ENCODE data around the gene PLB1.
"Not testable (repeated sequence)": the region's sequence is repeated elsewhere in the genome, so short reads cannot be mapped to it uniquely, and the experiment has no call there.

PLB1 gene

DNA sequence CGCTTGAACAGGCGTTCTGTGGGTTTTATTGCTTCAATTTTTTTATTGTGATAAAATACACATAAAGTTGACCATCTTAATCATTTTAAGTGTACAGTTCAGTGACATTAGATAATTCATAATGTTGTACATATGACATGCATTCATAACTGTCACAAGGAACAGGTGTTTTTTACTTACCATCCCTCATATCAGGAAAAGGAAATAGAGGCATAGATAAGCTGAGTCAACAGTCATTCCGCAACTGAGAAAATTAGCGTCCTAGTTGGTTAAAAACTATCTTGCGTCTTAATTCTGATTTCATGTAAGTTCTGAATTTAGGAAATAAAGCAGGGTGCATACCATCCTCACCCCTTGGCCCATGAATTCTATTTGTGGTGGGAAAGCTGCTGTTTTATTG is 36.5 kb downstream of the PLB1 start:
- no peak for DNase-seq (ENCODE audit: low read depth, low spot score)

DNA sequence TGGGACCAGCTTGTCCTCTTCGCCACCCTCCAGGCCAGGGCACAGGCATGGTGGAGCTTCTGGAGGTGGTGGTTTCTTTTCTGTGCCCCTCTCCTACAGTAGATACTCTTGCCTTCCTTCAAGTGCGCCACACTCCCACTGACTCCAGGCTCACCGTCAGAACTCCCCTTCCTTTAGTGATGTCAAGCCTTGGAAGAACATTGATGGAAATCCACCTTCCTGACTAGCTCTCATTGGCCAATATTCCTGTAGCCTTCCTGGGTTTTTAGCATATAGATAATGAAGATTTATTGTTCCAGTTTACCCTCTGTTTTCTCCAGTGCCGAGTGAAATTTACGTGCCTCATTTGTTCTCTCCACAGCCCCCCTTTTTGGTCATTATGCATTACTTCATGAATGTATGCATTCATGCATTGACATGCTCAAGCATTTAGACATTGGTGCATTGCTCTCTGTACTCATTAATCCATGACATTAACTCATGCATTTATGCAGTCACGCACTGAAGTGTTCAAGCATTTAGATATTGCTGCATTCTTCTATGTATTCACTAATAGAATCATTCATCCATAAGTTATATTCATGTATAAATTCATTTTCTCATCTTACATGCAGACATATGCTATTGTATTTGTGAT is 37.3 kb downstream of the PLB1 start:
- no peak for DNase-seq (ENCODE audit: low read depth, low spot score)

DNA sequence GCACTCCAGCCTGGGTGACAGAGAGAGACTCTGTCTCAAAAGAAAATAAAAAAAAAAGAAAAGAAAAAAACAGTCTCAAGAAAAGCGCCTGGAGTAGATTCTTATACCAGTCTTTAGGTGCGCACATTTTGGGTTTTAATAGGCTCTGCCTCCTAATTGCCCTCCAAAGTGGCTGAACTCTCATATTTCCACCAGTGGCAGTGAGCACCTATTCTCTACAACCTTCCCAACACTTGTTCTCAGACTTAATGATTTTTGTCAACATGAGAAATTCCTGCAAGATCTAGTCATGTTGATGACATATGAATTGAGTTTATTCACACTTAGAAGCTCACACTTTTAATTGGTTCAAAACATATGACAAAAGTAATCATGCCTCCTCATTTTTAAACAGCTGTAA is 39.0 kb downstream of the PLB1 start:
- no peak for DNase-seq (ENCODE audit: low read depth, low spot score)

DNA sequence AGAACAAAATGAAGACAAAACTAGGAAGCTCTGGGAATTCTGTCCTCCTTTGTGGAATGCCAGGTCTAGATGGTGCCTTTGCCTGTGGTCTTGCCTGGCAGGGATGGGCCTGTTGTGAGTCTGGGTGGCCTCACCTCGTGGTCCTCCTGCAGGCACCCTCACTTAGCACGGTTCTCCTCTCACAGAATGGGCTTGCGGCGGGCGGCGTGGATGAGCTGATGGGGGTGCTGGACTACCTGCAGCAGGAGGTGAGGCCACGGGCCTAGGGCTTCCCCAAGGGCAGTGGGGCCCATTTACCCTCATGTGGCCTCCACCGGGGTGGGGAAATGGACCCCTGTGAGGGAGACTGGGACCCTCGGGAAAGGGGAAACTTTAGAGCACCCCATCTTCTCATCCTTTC is 42.3 kb downstream of the PLB1 start:
- no peak for DNase-seq (ENCODE audit: low read depth, low spot score)

DNA sequence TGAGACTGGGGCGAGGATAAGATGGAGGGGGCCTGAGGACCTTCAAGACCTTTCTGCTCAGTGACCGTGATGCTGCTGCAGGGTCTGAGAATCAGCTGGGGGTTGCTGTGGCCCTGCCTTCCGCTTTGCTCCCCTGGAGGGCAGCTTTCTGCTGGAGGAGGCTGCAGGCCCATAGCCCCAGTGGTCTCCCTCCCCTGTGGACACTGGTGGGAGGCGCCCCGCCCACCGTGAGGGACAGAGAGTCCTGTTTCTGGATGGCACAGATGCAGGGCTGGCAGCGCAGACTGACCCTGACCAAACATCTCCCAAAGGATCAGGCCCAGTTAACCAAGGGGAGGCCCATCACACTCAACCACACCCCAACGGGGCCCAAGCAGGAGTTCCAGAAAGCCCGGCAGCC is 42.8 kb downstream of the PLB1 start:
- no peak for DNase-seq (ENCODE audit: low read depth, low spot score)

DNA sequence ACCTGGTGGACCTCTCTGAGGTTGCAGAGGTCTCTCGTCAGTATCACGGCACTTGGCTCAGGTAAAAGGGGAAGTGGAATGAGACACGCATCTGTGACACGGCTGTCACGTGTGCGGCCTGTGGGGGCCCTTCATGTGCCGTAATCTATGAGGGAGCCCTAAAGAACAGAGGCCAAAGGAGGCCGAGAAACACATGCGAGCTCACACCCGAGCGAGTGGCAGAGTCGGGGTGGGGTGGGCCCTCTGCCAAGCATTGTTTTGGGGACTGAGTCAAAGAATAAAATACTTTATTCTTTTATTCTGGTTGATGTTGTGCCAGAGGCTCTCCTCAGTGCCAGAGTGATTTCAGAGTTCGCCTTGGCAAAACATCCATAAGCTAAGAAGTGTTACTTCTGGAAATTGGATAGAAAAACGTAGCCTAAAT is 43.3 kb downstream of the PLB1 start:
- no peak for DNase-seq (ENCODE audit: low read depth, low spot score)

DNA sequence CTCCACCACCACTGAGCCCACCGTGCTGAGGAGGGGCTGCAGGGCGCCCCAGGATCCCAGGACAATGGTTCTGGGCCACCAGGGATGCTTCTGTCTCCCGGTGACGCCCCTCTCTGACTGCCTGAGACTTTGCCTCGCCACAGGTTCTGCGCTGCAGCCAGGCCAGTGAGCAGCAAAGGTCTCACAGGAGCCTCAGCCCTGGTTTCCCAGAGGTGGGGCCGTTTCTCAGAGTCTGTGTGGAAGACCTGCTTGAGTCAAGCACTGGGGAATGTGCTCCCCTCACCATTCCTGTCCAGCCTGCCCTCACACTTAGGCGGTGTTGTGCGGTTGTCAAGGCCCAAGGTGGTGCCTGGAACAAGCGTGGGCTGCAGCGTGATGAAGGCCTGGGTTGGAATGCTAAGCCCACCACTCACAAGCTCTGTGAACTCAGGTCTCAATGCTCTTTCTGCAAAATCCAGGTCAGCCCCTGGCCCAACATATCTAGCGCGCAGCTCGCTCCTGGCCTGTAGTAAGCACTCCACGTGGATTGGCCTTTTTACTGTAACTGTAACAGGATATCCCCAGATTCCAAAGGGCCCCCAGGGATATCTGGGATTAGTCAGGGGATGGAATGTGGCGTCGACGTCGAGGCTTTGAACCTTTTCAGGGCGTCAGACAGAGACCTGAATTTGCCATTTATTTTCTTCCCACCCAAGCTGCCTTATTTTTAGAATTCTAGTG is 47.6 kb downstream of the PLB1 start:
- no peak for DNase-seq (ENCODE audit: low read depth, low spot score)

DNA sequence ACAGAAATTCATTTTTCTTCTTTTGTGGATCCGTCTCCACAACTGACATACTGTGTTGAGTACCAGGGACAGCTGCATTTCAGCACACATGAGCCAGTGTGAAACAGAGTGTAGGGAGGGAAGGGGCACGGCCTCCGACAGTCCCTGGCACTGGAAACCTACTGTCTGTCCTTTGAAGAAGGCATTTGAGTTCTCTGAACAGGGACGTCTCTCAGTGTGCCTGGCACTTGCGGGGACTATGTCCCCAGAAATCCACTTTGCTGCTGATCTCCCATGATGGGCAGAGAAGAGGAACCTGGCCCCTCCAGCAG is 48.1 kb downstream of the PLB1 start:
- no peak for DNase-seq (ENCODE audit: low read depth, low spot score)

DNA sequence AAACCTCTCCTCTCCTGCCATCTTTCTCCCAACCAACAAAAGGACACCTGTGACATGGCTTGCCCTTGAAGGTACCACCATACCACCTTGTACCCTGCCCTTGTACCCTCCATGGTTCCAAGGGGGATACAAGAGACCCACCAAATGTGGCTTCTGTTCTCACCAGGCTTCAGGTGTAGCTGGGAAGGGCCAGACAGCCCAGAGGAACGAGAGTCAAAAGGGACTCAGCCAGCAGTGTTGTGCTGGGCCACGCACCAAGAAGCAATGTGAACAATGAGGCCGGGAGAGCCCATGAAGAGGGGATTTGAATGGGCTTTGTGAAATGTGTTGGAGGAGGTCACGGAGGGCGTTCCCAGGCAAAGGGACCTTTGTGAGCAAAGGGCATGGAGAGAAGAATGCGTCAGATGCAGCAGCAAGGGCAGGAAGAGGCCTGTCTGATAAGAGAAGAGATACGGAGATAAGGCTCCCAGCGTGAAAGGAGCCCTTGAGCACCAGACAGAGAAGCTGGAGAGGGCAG is 48.6 kb downstream of the PLB1 start:
- no peak for DNase-seq (ENCODE audit: low read depth, low spot score)

DNA sequence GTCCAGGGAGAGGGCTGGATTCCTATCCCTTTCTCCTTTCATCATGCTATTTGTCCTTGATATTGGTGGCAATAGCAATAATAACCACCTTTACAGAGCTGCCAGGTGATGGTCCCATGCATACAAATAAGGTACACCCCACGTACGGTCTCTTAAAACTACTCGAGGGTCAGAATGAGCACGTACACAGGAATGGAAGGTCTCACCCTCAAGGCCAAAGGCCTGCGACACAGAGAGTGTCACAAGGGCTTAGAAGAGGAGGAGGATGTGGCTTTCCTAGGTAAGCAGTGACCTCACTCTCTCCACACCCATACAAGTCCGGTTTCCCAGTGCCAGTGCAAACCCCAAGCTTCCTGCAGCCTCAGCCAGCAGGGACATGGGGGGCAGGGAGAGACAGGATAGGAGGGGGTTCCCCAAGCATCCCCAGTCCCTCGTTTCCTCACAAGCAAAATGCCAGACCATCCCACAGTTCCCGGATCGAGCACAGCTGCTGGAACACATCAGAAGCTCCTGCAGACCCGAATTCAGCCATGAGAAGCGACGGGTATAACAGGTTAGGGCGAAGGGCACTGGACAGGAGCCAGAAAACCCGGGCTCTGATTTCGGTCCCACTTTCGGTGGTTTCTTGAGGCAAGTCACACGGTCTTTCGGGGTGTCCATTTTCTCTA is 49.2 kb downstream of the PLB1 start:
- DNase-seq (ENCODE audit: low read depth, low spot score), result no peak

DNA sequence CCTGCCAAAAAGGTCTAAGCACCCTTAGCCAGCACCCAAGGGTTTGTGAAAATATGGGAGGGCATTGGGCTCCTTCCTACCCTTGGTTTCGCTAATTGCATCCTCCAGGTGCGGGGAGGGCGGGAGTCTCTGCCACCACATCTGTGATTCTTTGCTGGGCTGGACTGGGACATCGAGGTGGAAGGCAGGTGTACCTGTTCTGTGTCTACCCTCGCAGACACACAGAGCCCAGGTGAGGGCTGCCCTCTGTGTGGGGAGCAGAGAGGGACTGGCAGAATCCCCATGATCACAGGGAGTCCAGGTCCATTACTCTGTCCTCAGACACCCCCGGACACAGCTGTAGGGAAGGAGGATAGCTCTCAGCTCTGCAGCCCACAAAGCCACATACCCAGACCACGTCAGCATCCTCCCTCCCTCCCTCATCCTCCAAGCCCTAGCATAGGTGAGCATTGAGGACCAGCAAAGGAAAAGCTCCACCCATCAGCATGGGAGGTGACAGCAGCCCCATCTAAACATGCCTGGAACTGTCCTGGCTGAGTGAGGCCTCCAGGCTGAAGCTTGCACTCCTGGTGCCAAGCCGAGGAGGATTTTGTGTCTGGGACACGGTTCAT is 49.8 kb downstream of the PLB1 start:
- DNase-seq (ENCODE audit: low read depth, low spot score), result no peak

DNA sequence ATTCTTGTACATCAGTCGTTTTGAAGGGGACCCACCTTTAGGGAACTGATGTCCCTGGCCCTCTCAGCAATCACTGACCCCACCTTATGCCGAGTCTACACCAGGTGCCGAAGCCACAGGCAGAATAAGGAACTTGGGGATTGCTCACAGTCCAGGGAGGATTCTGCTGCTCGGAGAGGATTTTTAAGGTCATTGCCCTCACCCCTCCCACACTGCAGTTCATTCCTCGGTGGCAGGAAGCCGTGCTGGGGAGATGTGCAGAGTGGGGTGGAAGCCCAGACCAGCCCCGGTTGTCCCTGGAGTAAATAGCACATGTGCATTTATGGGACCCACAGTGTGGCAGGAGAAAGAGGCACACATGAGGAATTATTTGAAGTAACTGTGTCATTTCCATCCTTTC is 50.4 kb downstream of the PLB1 start:
- DNase-seq (ENCODE audit: low read depth, low spot score), result no peak

DNA sequence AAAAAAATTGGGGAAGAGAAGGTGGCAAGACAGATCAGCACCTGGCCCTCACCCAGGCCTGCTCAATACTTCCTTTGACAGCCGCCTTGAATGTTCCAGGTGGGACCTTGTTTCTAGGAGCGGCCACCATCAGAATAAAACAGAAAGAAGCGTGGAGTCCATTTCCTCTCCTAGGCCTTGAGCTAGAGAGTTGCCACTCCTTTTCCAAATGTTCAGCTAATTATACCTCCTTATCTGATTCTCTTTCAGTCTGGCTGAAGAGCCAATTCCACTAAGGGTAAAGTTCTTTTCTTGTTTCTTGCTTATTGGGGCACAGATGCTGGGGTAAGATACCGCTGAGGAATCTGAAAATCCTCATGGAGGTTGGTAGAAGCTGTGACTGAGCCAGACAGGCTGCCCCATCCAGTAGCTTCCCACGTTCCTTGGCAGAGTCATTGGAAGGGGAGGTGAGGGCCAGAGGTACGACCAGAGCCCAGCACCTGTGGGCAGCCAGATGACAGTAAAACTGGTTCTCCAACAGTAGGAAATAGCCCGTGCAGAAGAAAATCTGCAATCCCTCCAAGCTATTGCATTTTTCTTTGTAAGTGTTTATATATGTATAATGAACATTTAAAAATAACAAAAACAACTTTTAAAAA is 51.5 kb downstream of the PLB1 start:
- no peak for DNase-seq (ENCODE audit: low read depth, low spot score)

DNA sequence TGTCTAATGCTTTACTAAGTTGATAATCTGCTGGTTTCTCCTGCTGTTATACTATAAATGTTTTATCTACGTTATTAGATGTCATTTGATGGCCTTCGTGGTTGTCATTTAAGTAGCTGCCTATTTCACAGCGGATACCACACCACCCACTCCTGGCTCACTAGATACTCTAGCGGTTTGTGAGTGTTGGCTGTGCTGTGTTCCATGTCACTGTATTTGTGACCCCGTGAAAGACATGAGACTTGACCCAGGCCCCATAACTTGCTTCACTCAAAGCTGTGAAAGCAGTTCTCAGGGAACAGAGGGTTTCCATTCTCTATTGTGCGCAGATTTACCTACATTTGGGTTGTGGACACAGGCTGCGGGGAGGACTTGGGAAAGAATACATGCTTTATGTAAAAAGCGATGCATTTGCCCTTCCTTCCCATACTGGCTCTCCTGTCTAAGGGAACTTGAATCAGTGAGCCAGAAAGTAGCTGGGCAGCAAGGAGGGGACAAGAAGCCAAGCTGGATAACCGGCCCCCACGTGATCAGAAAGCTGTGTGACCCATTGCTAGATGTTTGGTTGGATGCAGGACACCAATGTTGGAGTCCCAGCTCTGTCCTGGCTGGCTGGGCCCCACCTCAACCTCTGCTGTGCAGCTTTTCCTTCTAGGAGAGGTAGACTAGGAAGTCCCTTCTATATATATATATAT is 52.2 kb downstream of the PLB1 start:
- DNase-seq (ENCODE audit: low read depth, low spot score), result no peak

DNA sequence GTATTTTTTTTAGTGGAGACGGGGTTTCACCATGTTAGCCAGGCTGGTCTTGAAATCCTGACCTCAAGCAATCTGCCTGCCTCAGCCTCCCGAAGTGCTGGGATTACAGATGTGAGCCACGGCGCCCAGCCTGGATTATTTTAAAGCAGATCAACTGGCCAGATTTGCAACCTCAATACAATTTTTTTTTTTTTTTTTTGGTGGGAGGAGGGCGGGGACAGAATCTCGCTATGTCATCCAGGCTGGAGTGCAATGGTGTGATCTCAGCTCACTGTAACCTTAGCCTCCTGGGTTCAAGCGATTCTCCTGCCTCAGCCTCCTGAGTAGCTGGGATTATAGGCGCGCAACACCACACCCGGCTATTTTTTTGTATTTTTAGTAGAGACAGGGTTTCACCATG is 54.5 kb downstream of the PLB1 start:
- DNase-seq (ENCODE audit: low read depth, low spot score), result not testable (repeated sequence)

DNA sequence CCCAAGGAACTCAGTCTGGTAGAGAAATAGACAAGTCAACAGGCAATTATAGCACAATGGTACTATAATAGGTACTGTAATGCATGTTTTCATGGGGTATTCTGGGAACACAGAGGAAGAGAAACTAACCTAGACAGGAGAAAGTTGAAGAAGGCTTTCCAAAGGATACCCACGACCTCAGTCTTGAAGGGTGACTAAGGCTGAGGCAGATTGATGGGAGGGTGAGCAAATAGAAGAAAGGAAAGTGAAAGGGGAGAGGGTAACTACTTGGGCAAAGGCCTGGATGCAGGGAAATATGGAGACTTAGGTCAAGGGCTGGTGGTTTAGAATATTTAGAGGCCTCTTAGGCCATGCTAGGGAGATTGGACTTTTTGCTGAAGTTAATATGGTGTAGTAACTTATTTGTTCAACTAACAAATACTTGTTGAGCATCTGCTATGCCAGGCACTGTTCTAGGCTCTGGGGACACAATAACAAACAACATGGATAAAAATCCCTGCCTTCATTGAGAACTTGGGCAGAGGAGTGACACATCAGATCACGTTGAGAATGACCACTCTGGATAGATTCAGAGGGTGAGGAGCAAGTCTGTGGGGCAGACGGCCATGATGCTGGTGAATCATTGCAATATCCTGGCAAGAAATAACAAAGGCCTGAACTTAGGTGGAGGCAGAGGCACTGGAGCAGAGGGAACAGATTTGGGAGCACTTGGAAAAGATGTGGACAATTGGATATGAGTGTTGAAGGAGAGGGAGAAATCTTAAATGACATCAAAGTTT is 56.4 kb downstream of the PLB1 start:
- DNase-seq (ENCODE audit: low read depth, low spot score), result no peak

DNA sequence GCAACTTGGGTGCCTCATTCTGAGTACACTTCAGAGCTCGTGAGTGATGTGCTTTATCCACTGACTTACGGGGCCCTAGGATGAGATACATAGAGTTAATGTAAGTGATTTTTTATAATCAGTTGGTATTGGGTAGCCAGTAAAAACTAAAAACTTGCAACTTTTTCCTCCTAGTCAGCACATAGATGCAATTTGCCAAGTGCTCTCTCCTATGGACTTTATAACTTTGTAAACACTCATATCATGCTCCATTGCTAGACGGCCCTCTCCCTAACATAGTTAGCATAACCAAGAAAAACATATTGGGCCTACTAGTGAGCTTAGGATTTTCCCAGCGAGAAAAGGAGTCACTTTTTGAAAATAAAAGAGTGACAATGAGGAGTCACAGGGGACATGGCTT is 60.4 kb downstream of the PLB1 start:
- no peak for DNase-seq (ENCODE audit: low read depth, low spot score)

DNA sequence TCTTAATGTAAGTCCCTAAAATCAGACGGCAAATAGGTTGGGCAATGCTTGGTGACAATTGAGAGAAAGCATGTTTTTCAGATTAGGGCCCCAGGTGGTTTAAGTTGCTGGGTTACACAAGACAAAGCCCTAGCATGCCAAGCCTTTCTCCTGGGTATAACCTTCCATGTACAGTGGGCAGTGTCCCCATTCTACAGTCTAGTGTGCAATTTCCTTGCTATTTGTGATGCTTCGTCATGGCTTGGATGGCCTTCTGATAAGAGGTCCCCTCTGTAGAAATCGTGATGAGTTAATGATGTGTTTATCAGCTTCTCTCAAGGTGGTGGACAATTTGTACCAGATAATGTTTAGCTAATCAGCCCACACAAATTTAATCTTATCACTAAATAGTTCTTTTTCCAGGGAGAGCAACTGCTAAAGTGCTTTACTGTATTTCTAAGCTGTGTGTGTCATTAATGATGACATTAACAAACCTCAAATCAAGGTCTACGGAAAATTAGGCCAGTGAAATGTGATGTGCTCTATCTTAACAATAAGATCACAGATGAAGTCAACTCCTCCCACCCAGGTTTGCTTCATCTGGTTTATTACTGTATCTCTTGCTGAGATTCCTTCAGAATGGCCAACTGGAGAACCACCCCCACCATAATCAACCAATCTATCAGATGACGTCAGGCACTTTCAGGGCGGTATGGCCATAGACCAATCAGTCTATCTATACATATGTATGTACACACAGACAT is 61.7 kb downstream of the PLB1 start:
- DNase-seq (ENCODE audit: low read depth, low spot score), result no peak

DNA sequence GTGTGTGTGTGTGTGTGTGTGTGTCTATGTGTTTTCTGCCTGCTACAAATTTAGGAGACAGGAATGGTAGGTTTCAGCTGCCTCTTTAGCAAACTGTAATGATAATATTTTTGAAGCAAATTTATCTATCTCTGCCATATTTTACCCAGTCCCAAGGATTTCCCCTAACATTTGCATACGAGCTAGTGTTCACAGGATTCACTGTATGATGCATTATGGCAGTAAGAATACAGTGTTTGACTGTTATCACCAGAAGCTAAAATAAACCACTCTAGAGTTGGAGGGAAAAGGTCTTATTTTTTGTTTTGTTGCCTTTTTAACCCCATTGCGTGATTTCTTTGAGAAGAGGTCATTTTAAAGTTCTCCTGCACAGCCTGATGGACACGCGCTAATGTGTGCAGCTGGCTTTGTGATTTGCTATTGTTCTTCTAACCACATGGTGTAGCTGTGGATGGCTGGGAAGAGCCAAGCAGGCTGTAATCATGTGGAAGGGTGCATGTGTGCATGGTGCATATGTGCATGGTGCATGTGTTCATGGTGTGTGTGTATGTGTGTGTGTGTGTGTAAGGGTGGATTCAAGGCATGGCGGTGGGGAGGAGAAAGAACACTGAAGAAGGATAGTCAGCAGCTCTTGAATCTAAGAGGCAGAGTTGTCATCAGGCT is 62.4 kb downstream of the PLB1 start:
- no peak for DNase-seq (ENCODE audit: low read depth, low spot score)

DNA sequence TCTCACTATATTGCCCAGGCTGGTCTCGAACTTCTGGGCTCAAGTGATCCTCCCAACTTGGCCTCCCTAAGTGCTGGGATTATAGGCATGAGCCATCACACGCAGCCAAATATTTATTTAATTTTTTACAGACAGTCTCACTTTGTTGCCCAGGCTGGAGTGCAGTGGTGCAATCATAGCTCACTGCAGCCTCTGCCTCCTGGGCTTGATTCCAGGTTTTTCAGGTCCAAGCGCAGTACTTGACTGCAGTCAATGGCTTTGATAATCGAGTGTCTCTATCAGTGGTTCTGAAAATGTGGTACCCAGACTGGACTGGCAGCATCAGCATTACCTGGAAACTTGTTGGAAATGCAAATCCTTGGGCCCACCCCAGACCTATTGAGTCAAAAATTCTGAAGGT is 63.1 kb downstream of the PLB1 start:
- DNase-seq (ENCODE audit: low read depth, low spot score), result no peak

All from activated CD4-positive, CD25-positive, alpha-beta regulatory T cell treated with anti-CD3 and anti-CD28 coated beads, Interleukin-2, amount 50 U/mL, for 16 hours (primary cell).